ENCODE measurements around the gene BORCS5. TPM values are rescaled to one million over a fixed set of nuclear protein-coding genes. Genes with fewer than 3 reads are reported as not detected.

BORCS5 gene
- total and polyA plus RNA-seq, 2 experiments from 2014 or later, result 11.3 to 12.6 TPM

- Histone ChIP-seq H3K4me2 (no peak overlapping the region), H3K79me2 (replicated peaks; ENCODE audit: insufficient read depth) (no peaks in the 10 kb centered on the region), H3K27ac (ENCODE audit: low read depth) (0 out of 2 replicates have a peak overlapping the region, but pooled peaks have one; percentile 52), H3K4me3 (no peak overlapping the region), H3K9me2 (ENCODE audit: insufficient read depth) (no peaks in the 10 kb centered on the region), H3K36me3 (ENCODE audit: insufficient read depth) (no peaks in the 10 kb centered on the region), H3F3A (replicated peaks; ENCODE audit: low read depth) (no peaks in the 10 kb centered on the region), H4K20me1 (replicated peaks; ENCODE audit: insufficient read depth) (0 out of 2 replicates have a peak, but pooled peaks cover 4% of the 10 kb centered on the region), H3K4me1 (ENCODE audit: insufficient read depth) (0 out of 2 replicates have a peak, but pooled peaks cover 7% of the 10 kb centered on the region), H2AFZ (no peak overlapping the region), H3K27me3 (ENCODE audit: insufficient read depth) (no peaks in the 10 kb centered on the region)
- TF ChIP-seq EZH2phosphoT487 (IDR thresholded peaks at IDR 0.05; ENCODE audit: unreplicated experiment) (no peak), POLR2AphosphoS5 (IDR thresholded peaks at IDR 0.05; ENCODE audit: low read depth) (no peak), ZNF462 (CRISPR knock-in tag; IDR thresholded peaks at IDR 0.05) (no peak), CREB1 (CRISPR knock-in tag; IDR thresholded peaks at IDR 0.05; ENCODE audit: low read depth) (no peak), NANOG (IDR thresholded peaks at IDR 0.05; ENCODE audit: borderline replicate concordance) (no peak), STAT1 (IDR thresholded peaks at IDR 0.05; ENCODE audit: unreplicated experiment) (no peak), ZNF114 (CRISPR knock-in tag; IDR thresholded peaks at IDR 0.05) (no peak)
- Mint-ChIP-seq H3K4me1 (peaks cover 13% of the 10 kb centered on the region), H3K27ac (no peak overlapping the region), H3K36me3 (ENCODE audit: low read depth) (no peaks in the 10 kb centered on the region), H3K9me3 (no peaks in the 10 kb centered on the region), H3K27me3 (ENCODE audit: insufficient read depth, low read depth, poor library complexity) (no peaks in the 10 kb centered on the region), H3K4me3 (no peak overlapping the region)
- DNase-seq (ENCODE audit: low spot score) (no peak), ATAC-seq (no peak)
Measured at GRCh38 chr12:12367482-12367998, 10.7 kb downstream of the BORCS5 start.
